SK-N-MC (cell line): Measurements from ENCODE around the gene CAMSAP1.

Source experiments
- EZH2 ChIP-seq: fragments of 200-600 bp; sonication (generic); IDR thresholded peaks from one replicate; pipeline ENCODE4 v1.6.1; 2017; ENCODE audit warnings: antibody characterized with exemption
- FOXP2 ChIP-seq: optimal IDR thresholded peaks from 2 replicates; pipeline ENCODE3; 2011; ENCODE audit warnings: mild to moderate bottlenecking, moderate library complexity; ENCODE audit not compliant: insufficient read depth; ENCODE audit errors: extremely low read length, control extremely low read depth
- POLR2AphosphoS5 ChIP-seq: IDR thresholded peaks from 2 replicates; pipeline ENCODE4 v1.6.1; 2012; ENCODE audit warnings: mild to moderate bottlenecking, low read depth, low read length, borderline replicate concordance

DNA sequence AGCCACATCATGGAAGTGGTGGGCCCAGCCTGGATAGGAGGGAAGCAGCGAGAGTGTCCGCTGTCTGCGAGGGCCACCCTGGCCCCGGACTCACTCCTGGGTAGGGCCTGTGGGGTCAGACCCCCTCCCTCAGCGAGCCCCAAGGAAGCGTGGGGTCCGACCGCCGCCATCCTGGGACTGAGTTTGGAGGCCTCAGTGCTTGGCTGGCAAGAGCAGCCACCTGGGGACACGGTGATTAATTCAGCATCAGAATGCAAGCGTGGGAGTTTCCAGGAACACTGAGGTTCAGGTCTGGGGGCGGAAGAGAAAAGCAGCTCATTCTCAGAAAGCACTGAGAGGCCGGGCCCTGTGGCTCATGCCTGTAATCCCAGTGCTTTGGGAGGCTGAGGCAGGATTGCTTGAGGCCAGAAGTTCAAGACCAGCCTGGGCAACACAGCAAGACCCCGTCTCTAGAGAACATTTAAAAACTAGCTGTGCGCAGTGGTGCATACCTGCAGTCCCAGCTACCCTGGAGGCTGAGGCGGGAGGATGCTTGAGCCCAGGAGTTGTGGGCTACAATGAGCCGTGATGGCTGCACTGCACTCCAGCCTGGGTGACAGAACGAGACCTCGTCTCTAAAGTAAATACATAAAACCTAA is 18.3 kb upstream of the CAMSAP1 start:
- no peak for TF ChIP-seq EZH2
- TF ChIP-seq POLR2AphosphoS5: no peak
- no peak for TF ChIP-seq FOXP2
